NCI-H2081 (cell line): ENCODE data around the gene GALK1.
A peak's percentile ranks its signal among the peaks of the same experiment; 100 is the strongest.

Experiments
- DNase-seq, 2 experiments: peaks; one replicate each; lab custom pipeline; 2025; lab: John Stamatoyannopoulos, UW

Gene GALK1

DNA sequence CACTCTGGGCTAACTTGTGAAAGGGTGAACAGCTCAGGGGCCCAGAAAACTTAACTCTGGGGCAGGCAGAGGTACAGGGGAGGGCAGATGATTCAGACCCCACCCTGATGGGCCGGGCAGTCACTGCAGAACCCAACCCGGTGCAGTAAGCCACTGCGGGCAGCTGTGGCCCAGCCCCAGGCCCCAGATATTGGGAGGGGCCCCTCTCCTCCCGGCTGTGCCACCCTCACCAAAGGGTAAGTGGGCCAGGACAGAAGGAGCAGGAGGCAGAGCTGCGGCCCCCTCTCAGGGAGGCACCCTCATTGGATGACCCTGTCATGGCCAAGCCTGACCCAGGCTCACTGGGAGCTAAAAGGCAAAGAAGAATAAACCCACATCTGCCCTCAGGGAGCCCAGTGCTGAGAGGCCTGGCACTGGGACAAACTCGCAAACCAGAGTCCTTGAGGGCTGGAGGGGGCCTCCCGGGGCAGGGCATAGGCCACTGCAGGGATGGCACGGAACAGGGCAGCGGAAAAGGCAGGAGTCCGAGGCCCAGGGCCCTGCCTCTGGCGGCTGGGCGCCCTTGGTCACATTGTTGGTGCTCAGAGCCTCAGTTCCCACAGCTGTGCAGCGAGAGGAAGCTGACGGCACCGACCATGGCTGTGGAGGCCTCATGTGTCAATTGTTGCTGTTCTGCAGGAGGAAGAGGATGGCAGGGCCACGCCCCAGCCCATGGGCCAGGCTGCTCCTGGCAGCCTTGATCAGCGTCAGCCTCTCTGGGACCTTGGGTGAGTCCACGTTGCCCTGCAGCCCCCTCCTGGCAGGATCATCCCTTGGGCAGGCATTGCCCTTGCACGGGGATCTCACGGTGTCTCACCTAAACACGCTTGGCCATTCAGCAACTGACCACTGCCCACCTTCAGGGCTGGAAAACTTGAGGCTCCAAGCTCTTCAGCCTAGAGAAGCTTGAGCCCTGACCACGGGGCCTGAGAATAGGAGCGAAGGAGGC, 40.7 kb downstream of the GALK1 start:
- no peak for DNase-seq

DNA sequence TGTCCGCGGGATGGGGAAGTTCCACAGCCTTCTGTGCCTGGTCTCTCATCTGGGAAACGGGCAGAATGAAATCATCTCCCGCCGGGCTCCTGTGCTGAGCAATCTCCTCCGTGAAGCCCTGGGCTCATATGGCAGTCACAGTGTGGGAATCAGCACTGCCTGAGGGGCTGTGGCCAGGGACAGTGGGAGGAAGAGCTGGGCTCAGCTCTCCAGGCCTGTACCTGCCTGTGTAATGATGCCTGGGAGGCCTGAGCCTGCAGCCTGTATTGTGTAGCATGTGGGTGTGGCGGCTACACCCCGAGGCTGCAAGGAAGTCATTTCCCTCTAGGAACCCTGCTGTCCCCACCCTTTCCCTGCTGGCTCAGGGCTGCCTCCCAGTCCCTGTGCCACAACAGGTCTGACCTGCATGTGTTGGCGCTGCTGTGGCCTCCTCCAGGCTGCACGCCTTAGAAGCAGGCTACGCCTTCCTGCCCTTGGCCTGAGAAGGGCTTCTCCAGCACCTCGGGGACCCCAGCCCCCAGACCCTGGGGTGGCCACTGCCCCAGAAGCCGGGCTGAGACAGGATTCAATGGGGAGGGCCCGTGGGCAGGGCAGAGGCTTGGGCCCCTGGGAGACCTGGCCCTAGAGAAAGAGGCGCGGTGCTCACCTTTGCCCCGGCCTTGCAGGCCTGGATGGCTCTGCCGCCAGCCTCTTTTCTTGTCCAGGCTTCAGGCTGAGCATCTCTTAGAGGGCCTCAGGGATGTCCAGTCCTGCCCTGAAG, 41.6 kb downstream of the GALK1 start:
- DNase-seq: peak; percentile 17 to 21

DNA sequence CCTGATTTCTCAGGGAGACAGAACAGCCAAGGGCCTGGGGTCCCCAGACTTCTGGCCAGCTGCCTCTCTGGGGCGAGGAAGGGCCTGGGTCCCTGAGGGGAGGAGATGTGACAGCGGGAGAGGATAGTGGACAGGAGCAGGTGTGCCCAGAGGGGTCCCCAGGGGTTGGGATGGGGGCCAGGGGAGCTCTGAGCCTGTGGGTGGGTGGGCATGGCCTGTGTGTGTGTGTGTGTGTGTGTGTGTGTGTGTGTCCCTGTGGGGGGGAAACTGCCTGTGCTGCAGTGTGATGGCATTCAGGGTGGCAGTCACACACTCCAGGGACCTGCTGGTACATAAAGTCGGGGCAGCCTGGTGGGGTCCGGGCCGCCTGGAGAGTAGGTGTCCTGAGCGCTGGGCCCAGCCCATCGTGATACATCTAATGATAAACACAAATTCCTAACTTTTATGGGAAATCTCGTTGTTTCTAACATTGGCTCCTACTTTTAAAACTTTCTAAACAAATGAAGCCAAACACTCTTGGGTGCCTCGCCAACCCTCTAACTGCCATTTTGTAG, 42.4 kb downstream of the GALK1 start:
- DNase-seq: no peak

DNA sequence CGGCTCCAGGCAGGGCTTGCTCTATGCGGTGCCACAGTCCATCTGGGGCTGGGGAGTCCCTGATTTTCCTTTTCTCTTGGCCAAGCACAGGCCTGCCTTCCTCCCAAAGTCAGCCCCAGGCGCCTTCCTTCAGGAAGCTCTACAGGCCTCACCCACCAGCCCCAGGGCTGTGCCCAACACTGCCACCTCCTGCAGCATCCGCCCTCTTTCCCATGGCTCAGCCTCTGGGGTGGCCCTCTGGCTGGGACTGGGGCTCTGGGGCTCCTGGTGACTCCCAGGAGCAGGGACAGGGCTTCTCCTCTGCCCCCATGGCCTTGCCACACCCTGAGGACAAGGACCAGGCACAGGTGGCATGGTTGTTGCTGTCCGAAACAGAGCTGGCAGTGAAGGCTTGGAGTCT, 42.9 kb downstream of the GALK1 start:
- no peak for DNase-seq

DNA sequence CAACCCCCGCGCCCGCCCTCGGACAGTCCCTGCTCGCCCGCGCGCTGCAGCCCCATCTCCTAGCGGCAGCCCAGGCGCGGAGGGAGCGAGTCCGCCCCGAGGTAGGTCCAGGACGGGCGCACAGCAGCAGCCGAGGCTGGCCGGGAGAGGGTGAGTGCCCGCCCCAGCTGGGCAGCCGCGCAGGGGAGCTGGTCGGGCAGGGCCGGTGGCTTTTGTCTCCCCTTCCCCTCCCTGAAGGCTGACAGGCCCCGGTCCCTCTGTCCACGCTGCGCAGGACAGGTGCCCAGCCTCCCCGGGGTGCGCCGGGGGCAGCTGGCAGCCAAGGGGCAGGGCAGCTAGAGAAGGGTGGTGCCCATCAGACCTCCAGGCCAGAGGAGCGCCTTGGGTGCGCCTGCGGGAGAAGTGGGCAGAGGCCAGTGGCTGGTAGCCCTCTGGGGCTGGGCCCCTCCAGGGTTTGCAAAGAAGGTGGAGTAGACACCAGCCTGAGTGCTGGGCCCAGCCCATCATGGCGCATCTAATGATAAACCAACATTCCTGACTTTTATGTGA, 43.5 kb downstream of the GALK1 start:
- no peak for DNase-seq

DNA sequence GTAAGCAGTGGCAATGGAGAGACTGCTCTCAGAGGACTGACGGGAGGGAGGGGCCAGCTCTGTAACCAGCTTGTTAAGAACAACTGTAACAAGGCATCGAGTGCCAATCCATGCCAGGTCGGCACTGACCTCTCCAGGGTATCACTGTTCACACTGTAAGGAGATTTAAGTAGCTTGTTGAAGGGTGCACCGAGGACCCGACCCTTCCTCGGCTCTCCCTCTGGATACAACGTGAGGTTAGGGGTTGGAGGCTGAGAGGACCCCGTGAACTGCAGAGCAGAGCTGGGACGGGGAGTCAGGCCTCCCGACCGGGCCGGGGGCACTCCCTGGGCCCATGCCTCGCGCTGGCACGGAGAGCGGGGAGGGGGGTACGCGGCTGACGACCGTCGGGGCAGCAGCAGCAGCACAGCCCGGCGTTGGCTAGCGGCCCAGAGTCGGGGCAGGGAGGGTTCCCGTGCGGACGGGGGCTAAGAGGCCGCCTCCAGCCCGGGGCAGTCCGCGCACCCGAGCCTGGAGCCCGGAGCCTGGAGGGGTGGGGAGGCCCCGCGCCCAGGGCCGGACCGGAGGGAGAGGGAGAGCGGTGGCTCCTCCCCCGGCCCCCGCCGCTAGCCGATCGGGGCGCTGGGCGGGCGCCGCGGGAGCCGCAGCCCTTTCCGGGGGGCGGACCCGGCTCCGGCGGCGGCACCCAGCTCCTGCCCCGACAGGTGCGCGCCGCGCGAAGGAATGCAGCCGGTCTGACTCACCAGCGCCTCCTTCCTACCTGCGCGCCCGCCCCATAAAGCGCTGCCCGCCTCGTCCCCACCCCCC, 44.1 kb downstream of the GALK1 start, which contains the start of gene ITGB4:
Gene ITGB4 (plus strand): TSS at position 804 of the 807 bp plus-strand sequence. CDS start 3,245 bp downstream, outside the sequence.
- peak in 1 of 2 experiments; percentile 47 for DNase-seq

DNA sequence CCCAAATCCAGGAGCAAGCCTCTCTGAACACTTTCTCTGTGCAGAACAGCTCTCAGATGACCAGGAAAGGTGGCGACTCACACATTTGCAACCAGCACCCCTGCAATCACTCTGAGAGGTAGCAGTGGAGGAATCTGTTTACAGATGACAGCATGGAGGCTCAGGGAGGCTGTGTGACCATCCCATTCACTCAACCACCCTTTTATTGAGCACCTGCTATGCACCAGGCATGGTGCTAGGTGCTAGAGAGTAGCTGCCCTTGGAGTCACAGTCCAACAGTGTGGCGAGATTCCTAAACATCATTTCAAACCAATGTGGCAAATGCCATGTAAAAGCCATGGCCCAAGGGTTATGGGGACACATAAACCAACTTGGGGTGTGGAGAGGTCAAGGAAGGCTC, 45.3 kb downstream of the GALK1 start:
- no peak for DNase-seq

DNA sequence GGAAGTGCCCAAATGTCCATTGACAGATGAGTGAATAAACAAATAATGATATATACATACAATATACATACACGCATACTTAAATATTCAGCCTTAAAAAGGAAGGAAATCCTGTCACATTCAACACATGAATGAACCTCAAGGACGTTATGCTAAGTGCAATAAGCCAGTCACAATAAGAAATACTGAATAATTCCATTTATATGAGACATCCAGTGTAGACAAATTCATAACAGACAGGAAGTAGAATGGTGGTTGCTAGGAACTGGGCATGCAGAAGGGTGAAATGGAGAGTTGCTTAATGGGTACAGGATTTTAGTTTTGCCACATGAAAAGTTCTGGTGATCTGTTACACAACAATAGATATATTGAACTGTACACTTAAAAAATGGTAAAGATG, 52.5 kb downstream of the GALK1 start:
- no peak for DNase-seq
